Activated CD4-positive, alpha-beta T cell treated with anti-CD3 and anti-CD28 coated beads, Interleukin-2, amount 50 U/mL, for 16 hours (primary cell): Measurements from ENCODE around the gene TTLL11.

ENCODE experiments used
- DNase-seq: peaks from one replicate; pipeline ENCODE4 v3.0.0-alpha.2; 2020

TTLL11 gene

DNA sequence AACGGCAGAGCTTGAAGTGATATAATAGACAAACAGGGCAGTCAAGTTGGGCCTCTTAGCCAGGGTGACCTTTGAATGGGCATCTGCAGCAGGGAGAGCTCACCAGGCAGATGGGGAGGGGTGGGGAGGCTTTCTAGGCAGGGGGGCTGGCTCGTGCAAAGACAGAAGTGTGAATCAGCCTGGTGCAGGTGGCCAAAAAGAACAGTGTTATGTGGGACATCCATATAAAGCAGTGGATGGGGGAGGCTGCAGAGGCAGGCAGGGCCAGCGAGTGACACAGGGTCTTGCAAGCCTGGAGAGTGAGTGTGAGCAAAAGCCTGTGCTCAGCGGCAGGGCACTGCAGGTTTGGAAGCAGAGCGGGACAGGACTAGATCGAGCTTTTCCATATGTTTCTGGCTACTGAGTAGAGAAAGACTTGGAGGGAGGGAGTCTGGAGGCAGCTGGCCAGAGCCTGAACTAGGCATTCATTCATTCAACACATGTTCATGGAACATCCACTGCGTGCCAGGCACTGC lies 14.2 kb upstream of the TTLL11 start:
- no peak for DNase-seq

DNA sequence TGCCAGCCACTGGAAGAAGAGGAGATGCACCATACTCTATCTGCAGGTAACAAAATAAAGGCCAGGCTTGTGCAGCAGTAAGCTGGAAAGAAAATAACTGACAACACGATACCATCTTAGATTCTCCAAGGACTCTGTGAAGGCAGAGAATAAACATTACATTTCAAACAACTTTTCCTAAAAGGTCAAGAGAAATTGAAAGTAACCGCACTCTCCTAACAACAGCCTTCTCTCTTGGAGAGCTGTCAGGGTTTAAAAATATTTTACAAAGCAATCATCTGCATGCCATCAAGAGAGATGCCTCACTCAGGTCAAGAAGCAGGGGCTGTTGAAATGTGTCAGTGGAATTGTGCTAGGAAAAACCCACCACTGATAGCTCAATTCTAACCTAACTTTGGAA lies 13.5 kb upstream of the TTLL11 start:
- DNase-seq: no peak

DNA sequence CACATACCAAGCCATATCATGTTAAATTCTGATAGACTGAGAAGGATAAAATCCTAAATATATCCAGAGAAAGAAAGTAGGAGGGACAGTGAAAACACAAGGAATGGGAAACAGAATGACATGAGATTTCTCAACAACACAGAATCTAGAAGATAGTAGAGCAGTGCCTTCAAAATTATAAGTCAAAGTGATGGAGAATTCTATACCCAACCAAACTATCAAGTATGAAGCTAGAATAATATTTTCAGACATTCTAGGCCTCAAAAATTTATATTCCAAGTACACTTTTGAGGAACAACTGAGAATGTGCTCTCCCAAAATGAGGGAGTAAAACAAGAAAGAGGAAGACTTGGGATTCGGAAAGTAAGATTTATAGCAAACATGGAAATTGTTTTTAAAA lies 10.9 kb upstream of the TTLL11 start:
- DNase-seq: no peak

DNA sequence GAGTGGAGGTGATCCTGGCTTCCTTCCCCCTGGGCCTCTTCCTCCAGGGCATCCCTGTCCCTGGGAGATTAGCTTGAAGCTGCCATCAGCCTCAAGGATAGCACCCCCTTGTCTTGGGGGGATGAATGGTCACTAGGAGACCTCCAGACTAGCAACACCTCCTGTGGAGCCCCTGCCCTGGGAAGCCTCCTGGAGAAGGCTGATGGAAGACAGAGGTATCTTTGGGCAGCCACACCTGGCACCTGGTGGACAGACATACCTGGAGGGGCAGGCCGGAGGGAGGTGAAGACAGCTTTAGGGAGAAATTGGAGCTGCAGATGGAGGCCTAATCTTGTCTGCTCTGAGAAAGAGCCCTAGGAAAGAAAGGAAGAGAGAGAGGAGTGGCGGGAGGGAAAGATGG lies 9.0 kb upstream of the TTLL11 start:
- DNase-seq: no peak

DNA sequence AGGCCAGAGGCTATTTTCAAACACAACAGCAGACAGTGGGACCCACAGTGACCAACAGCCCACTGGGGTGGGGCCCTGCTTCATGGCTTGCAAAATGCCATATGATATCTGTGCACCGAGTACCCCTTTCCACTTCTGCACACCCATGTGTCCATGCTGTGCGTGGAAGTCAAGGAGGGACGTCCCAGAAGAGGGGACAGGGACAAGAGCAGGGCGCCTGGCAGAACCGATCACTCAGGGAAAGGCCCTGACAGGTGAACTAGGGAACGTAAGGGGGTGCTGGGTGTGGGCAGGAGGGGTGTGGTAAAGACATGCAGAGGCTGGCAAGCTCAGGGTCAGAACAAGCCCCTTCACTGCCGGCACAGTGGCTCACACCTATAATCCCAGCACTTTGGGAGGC lies 7.6 kb upstream of the TTLL11 start:
- DNase-seq: no peak

DNA sequence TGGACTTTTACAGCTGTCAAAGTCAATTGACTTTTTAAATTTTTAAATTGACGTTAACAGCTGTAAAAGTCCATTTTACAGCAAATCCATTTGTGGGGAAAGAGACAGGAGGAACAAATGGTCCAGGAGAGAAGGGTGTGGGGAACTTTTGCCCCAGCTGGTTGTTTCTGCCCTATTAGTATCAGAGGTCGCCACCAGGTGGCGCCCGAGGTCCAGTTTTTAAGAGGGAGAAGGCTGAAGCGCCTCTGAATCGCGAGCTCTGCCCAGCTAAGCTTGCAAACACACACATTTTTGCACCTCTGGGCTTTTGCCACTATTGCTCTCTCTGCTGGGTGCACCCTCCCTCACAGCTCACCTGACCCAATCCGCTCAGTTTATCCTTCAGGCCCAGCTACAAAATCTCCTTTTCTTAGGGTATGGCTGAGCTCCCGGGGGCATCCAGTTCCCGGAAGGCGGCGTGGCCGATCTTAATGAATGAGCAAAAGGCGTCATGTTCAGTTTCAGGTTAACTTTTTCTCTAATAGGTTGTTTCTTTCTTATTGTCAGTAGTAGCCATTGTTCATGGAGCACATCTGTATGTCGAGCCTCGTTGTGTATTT lies 6.3 kb upstream of the TTLL11 start:
- DNase-seq: peak; percentile 81

DNA sequence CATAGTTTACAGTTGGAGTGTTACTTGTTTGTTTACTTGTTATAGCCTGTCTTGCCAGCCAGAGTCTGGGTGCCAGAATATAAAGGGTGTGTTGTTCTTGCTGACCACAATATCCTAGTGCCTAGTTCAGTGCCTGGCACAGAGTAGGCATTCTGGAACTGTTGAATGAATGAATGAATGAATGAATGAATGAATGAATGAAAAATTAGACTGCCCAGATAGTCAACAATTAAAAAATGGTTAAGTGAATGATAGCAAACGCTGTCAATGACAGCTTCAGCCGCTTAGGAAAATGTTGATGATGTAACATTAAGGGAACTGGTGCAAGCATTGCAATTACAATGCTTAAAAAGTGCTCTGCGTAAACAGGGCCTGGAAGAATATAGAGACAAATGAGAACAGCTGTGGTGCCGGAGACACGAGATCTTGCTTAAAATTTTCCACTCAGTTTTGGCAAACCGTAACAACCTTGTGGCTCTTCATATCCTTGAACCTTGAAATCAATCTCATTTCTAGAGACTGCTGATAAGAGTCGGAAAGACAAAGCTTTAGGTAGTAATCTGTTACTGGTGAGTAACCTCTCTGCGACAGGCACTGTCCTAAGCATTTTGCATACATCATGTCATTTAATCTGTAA lies 4.7 kb upstream of the TTLL11 start:
- DNase-seq: no peak

DNA sequence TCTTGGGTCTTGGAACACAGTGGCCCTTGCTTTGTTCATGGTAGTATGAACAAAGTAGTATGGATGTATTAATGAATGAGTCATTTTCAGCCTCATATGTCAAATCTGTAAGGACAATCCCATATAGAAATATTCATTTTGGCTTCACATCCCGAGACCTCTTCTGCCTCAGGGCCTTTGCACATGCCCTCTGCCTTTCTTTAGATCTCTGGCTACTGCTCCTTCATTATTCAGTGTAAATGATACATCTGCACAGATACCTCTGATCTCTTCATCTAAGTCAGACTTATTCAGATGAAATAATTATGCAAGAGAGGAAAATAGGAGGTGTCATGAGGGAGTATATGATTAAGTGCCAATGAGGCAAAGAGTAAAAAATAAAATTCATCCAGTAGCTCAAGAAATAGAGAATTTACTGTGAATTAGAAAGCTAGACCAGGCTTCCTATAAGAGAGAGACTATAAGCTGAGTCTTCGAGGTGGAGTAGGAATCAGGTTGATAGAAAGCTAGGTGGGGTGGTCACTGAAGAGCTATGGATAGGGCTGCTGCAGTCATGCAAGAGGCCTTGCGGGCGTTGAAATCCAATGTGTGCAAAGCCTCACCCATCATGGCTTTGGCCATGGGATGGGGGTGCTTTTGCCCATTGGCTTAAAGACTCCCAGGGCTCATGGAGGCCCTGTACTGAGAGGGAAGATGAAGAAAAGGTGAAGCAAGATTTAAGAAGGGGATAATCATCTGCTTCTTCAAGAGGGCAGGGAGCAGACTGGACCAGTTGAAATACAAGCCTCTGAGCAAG lies 3.7 kb upstream of the TTLL11 start:
- DNase-seq: no peak

DNA sequence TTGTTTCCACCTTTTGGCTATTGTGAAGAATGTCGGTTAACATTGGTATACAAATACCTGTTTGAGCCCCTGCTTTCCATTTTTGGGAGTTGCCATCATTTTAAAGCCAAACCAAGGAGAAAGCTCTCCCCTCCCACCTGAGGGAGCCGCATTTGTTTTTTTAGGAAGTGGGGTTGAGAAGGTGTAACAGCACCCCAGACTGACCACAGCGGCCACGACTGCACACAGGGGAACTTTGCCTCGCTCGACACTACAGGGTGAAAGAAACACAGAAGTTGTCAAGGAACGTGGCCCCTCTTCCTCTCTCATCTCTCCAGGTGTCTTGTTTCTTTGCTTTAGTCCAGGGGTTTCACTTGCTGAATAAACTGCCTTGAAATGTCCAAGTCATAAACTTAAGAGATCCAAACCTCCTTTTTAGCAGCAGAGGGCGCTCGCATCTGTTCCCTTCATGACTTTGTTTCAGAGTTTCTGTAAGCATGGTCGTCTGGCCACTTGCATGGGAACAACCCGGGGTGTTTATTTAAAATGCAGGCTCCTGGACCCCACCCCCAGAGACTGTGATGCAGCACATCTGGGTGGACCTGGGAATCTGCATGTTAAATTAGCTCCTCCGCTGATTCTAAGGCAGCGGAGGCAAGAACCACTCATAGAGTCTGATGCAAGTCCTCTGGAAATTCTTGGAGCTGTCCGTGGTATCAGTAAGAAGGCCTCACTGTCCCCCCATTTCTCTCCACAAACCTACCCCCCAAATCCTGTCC lies 2.1 kb upstream of the TTLL11 start:
- peak; percentile 49 for DNase-seq

DNA sequence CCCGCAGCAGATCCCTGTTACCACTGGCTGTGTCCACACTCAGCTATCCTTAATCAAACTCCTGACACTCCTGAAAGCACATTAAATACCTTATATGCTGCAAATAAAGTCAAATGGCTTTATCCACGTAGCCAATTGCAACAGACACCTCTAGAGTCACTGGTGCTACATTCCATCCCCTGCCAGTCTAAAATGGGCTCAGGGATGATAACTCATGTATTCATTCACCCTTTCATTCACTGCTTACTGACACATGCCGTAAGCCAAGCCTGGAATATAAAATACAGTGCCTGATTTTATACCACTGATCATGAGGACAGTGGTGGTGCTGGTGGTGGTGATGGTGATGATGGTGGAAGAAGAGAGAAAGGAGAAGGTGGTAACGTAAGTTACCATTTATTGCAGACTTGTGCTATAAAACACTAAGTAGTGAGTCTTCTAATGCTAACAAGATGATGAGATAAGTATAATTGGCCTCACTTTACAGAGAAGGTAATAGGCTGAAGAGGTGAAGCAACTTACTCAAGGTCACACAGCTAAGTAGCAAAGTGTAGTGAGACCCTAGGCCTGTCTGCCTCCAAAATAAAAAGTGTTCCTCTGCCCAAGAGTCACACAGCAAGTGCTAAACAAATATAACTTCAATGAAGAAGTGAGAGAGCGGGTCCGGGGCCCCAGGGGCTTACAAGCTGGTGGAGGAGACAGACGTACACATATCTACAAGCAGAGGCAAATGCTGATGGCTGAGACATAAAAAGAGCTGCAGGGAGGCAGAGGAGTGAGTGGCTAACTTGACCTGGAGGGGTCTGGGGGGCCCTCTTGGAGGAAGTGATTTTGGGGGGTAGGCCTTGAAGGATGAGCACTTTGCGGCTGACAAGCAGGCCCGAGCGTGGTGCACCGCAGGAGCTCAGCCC lies 1.2 kb downstream of the TTLL11 start:
- no peak for DNase-seq

DNA sequence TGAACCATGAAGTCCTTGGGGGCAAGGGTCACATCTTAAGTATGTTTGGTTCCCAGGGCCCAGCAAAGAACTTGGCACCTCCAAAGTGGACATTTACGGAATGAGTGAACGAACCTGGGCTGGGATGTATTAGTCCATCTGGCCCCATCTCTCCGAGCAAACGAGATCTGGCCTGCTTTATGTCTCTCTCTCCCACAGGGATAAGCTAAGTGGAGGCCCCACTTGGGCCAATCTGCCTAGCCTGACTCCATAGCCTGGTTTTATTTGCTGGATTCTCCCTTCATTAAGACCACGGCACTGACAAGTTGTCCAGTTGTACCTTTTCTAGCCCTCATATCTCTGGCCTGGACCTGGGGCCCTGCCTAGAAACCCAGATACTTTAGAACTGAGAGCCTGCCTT lies 2.1 kb downstream of the TTLL11 start:
- DNase-seq: no peak

DNA sequence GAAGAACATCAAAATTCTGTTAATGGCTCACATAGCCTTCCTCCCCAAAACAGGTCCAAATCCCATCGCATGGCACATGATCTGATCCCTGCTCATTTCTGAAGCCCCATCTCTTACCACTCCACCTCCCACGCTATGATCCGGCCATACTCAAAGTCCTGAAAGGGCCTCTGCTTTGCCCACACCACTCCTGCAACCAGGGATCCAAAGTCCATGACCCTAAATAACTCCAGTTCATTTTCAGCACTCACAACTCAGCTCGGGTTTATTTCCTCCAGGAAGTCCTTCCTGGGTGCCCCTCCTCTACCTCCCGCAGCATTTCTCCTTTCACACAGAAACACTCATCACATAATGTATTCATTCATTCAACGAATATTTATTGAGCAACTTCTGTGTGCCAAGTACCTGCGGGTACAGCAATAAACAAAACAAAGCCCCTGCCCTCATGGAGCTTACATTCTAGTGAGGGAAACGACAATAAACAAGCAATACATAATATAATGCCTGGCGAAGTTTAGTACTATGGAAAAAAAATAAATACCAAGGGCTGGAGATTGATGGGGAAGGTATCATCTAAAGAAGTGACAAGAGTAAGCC lies 2.7 kb downstream of the TTLL11 start:
- no peak for DNase-seq

DNA sequence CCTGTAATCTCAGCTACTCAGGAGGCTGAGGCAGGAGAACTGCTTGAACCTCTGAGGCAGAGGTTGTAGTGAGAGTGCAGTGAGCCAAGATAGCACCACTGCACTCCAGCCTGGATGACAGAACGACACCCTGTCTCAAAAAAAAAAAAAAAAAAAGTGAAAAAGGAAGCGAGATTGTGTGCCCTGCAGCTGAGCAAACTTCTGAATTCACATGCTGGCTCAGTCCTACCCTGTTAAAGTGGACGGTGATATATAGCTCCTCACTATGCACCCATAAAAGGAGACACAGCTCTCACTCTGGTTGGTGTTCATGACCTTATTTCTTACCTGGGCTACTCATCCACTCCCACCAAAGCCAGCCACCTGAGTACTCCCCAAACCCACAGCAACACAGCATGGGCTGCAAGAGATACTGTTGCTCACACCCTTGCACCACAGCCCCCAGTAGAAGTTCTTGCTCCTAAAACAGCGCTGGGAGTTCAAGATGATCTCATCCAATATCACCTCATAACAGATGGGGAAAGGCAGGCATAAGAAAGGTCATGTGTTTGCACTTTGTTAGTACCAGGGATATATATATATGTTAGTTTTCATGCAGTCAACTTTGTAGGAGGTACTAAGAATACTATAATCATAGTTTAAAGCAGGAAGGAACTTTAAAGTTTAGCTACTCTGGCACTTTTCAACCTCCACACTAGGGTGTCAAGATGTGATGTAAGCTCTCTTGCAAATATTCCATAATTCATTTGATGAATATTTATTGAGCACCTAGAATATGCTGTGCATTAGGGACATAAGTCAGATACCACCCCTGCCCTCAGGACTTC lies 4.0 kb downstream of the TTLL11 start:
- no peak for DNase-seq

DNA sequence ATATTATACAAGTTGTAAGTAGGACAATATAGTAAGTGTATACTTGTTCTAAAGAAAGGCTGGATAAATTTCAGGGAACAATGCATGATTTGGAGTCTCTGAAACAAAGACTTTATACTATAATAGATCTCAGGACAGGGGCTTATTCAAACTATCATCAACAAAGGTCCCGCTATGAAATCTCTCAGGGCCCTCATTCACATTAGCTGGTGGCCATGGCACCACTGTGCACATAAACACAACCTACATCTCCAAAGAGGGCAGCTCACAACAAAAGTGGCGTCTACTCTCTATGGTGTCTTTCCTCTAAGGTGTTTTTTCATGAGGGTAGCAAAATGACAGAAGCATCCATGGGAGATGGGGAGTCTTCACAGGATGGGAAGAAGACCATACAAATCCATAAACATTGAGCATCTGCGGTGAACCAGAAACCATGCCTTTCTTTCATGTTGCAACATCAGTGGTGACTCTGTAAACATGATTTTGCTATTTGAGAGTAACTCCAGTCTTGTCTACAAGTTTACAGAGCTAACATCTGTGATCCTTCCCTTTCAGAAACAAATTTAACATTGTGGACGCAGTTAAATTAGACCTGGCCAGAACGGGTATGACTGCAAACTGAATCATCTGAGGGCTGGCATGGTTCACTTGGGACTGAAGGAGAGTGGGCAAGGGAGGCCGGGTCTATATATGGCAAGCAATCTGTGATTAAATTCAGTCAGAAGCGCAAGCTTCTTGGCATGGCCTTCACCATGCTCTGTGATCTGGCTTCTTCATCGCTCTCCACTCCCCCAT lies 5.5 kb downstream of the TTLL11 start:
- DNase-seq: no peak

DNA sequence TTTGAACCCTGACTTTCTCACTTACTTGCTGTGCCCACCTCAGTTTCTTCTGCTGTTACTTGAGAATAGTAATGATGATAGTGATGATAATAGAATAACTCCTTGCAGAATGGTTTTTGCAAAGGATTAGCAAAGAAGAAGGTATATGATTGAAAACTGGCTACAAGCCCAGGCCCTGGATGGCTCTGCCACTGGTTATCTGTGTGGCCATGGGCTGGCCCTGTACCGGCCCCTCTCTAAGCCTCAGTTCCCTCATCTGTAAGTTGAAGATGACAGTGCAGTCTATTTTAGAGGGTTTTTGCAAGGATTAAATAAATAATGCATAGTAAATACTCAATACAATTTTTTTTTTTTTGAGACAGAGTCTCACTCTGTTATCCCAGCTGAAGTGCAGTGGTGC lies 6.2 kb downstream of the TTLL11 start:
- DNase-seq: no peak

DNA sequence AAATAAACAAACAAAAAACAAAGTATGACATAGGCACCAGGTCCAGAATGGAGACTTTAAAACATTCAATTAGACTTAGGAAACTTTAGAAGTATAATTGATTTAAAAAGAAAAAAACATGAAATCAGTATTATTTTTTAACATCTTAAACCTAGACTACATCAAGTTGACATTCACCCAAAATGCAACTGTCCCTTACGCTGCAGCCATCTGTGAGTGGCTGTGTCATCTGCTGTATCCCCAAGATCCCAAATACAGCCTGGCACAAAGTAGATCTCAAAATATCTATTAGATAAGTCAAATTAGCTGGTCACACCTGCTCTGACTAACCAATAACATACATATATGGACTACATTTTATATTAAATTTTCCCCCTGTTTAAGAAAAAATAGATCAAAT lies 7.8 kb downstream of the TTLL11 start:
- DNase-seq: no peak

DNA sequence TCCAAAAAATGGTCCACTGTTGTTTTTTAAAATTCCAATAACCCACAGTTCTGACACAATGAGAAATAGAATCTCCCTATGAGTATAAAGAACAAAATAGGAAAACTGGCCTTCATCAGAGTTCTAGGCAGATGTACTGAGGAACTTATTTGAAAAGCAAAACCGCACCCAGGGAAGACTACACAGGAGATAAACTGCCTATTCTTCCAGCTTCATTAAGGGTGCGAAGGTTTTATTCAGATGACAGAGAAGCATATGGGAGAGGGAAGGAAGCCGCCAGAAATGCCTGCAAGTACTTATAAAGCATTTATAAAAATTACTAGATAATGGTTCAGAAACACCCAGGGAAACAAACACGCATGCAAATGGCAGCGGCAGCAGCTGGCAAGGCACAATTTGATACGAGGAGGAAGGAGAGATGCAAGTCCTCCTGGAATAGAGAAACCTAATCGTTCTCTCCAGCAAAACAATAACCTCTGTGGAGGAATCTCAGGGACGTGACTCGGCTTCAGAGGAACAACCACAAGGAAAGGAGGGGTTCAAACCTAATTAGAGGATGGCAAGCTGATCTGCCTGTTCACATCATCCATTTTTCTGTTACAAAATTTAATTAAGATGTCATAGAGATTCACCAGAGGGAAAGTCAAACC lies 9.0 kb downstream of the TTLL11 start:
- DNase-seq: no peak

DNA sequence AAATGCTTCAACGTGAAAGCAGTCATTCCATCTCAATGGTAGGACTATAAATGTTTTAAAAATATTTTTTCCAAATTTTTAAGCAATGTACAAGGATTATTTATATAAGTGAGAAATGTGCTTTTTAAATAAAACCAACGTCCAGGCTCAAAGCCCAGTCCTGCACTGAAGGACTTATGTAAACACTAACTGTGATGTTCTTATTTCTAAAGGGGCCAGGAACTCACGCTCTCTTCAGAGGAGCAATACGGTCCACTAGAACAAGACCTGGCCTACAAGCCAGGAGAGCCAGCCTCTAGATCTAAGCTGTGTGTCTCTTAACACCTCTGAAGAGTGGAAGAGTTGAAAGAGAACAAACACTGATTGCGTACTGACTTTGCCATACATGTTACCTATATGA lies 12.1 kb downstream of the TTLL11 start:
- no peak for DNase-seq

DNA sequence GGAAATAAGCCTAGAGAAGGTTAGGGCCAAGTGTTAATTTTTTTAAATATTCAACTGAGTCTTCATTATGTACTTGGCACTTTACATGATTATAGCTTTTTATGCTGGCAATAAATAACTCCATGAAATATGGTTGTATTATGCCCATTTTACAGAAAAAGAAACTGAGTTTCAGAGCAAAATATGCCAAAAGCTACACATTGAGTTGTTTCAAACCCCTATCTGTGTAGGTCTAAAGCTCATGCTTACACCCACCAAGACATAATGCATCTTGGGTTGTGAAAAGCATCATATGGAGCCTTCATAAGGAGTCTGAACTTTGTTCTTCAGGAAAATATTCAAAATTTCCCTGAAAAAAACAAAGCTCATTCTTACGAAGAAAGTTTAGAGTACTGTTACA lies 14.6 kb downstream of the TTLL11 start:
- no peak for DNase-seq

DNA sequence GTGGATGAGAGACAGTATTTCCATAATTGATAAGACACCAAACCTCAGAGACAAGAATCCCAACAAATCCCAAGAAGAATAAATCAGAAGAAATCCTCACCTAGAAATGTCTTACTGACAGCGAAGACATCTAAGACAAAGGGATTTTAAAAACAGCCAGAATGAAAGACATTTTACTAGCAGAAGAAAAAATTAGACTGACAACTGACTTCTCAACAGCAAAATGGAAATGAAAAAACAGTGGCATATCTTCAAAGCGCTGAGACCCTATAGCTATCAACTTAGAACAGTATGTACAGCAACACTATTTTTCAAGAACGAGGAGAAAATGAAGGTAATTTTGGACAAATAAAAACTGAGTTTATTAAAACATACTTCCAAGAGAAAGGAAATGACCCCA lies 16.3 kb downstream of the TTLL11 start:
- DNase-seq: no peak
